HCT116 (cell line): Measurements from ENCODE around the gene GRHL3. TPM values are rescaled to one million over a fixed set of nuclear protein-coding genes. Genes with fewer than 3 reads are reported as not detected.

Source experiments
- ATAC-seq: fragments of 200-7000 bp; cut with Tn5 transposase; 2 replicates; pipeline ENCODE4 v1.9.1; 2020; ENCODE audit warnings: mild to moderate bottlenecking, moderate library complexity
- BruUV-seq: library from RNA; stranded (reverse); fragments of 400-500 nt; replicated peaks from 2 replicates; lab custom pipeline; 2021; lab: Mats Ljungman, UMichigan
- CTCF ChIA-PET: fragments of 300-600 bp; sonication (Branson Sonifier 250); formaldehyde crosslinking; loops from one replicate; lab custom pipeline; 2021; ENCODE audit warnings: antibody characterized with exemption; lab: Charles Lee
- POLR2A ChIA-PET: fragments of 300-600, 350-600 bp; sonication (Branson Sonifier 250); formaldehyde crosslinking; loops from one replicate; lab custom pipeline; 2021; ENCODE audit warnings: antibody characterized with exemption; lab: Charles Lee
- RAD21 ChIA-PET, 2 experiments: fragments of 300-600 bp; sonication (Branson Sonifier 250); formaldehyde crosslinking; loops; one replicate each; lab custom pipeline; 2023; ENCODE audit warnings: low total read pairs in 2 of 2; ENCODE audit not compliant: uncharacterized antibody in 2 of 2, unreplicated experiment in 2 of 2, low non-redundant PET in 1 of 2; lab: Charles Lee
- DNase-seq: peaks from one replicate; pipeline ENCODE4 v3.0.0-alpha.2; 2010; ENCODE audit warnings: low read depth, low spot score
- H2AFZ ChIP-seq: fragments of 200-600 bp; shearing (Covaris generic), sonication (generic); 2 replicates; pipeline ENCODE4 v1.6.1; 2017; ENCODE audit warnings: low read depth, mixed run types, mixed read lengths, antibody characterized with exemption, low read length; ENCODE audit not compliant: poor library complexity, severe bottlenecking
- H3K27ac ChIP-seq: 2 replicates; pipeline ENCODE4 v1.5.1; 2012; ENCODE audit warnings: low read depth, low read length
- H3K27me3 ChIP-seq: fragments of 200-600 bp; sonication (generic); 2 replicates; pipeline ENCODE4 v1.6.1; 2016; ENCODE audit warnings: mixed run types, low read length, mixed read lengths; ENCODE audit not compliant: insufficient read depth
- H3K36me3 ChIP-seq, 2 experiments: fragments of 200-500 bp in 1 of 2; fragments of 200-600 bp in 1 of 2; sonication (Bioruptor generic) in 1 of 2; sonication (generic) in 1 of 2; 2 replicates each; pipeline versions ENCODE4 v1.5.1 to v1.6.1; 2014 to 2016; ENCODE audit warnings: low read length in 2 of 2, inconsistent platforms in 1 of 2, mixed read lengths in 1 of 2, mixed run types in 1 of 2; ENCODE audit not compliant: insufficient read depth in 2 of 2, control insufficient read depth in 1 of 2
- H3K4me1 ChIP-seq, 2 experiments: fragments of 200-600 bp in 1 of 2; sonication (generic) in 1 of 2; 2 replicates each; pipeline versions ENCODE4 v1.5.1 to v1.6.1; 2012 to 2017; ENCODE audit warnings: low read length in 2 of 2, inconsistent platforms in 1 of 2, mild to moderate bottlenecking in 1 of 2, mixed read lengths in 1 of 2, mixed run types in 1 of 2, moderate library complexity in 1 of 2; ENCODE audit not compliant: insufficient read depth in 2 of 2, control insufficient read depth in 1 of 2
- H3K4me2 ChIP-seq: fragments of 200-600 bp; sonication (generic); 2 replicates; pipeline ENCODE4 v1.6.1; 2017; ENCODE audit warnings: mixed run types, low read length, mixed read lengths
- H3K4me3 ChIP-seq, 2 experiments: fragments of 200-600 bp in 1 of 2; sonication (generic) in 1 of 2; replicated peaks in 1 of 2; 2 replicates each; pipeline ENCODE4 v1.5.1; 2011 to 2016; ENCODE audit warnings: low read length in 2 of 2, control low read depth in 1 of 2, low read depth in 1 of 2, mild to moderate bottlenecking in 1 of 2, mixed read lengths in 1 of 2, mixed run types in 1 of 2
- H3K79me2 ChIP-seq: fragments of 200-600 bp; sonication (generic); 2 replicates; pipeline ENCODE4 v1.6.1; 2017; ENCODE audit warnings: mild to moderate bottlenecking, mixed run types, low read length, moderate library complexity, mixed read lengths; ENCODE audit not compliant: insufficient read depth
- H3K9ac ChIP-seq: fragments of 200-600 bp; sonication (generic); 2 replicates; pipeline ENCODE4 v1.6.1; 2016; ENCODE audit warnings: low read length, mixed read lengths
- H3K9me2 ChIP-seq: fragments of 200-600 bp; sonication (generic), shearing (Covaris generic); 2 replicates; pipeline ENCODE4 v1.6.1; 2017; ENCODE audit warnings: mixed run types, mild to moderate bottlenecking, moderate library complexity; ENCODE audit not compliant: insufficient read depth
- H3K9me3 ChIP-seq, 2 experiments: fragments of 200-500 bp in 1 of 2; fragments of 200-600 bp in 1 of 2; sonication (Bioruptor generic) in 1 of 2; sonication (generic) in 1 of 2; 2 replicates each; pipeline ENCODE4 v1.6.1; 2014 to 2017; ENCODE audit warnings: low read length in 2 of 2, mixed read lengths in 2 of 2, inconsistent platforms in 1 of 2, low read depth in 1 of 2, mild to moderate bottlenecking in 1 of 2, mixed run types in 1 of 2, moderate library complexity in 1 of 2; ENCODE audit not compliant: control insufficient read depth in 1 of 2, insufficient read depth in 1 of 2
- H4K20me1 ChIP-seq: fragments of 200-600 bp; sonication (generic), shearing (Covaris generic); 2 replicates; pipeline ENCODE4 v1.6.1; 2017; ENCODE audit warnings: mixed run types, mild to moderate bottlenecking, moderate library complexity; ENCODE audit not compliant: insufficient read depth
- CBX3 ChIP-seq: IDR thresholded peaks from 2 replicates; pipeline ENCODE4 v1.6.1; 2012; ENCODE audit warnings: low read depth
- CEBPB ChIP-seq: IDR thresholded peaks from 2 replicates; pipeline ENCODE4 v1.6.1; 2012; ENCODE audit warnings: low read depth
- ELF1 ChIP-seq: IDR thresholded peaks from 2 replicates; pipeline ENCODE4 v1.6.1; 2012; ENCODE audit warnings: low read depth, borderline replicate concordance
- EZH2phosphoT487 ChIP-seq: fragments of 200-600 bp; IDR thresholded peaks from 2 replicates; pipeline ENCODE4 v1.6.1; 2018; ENCODE audit warnings: antibody characterized with exemption, borderline replicate concordance
- FOSL1 ChIP-seq: IDR thresholded peaks from 2 replicates; pipeline ENCODE4 v1.6.1; 2012; ENCODE audit warnings: low read depth
- JUND ChIP-seq: IDR thresholded peaks from 2 replicates; pipeline ENCODE4 v1.6.1; 2012
- MAX ChIP-seq: IDR thresholded peaks from 2 replicates; pipeline ENCODE4 v1.6.1; 2012
- POLR2A ChIP-seq: IDR thresholded peaks from 2 replicates; pipeline ENCODE4 v1.7.0; 2011; ENCODE audit warnings: borderline replicate concordance; ENCODE audit not compliant: insufficient read depth, insufficient read length; ENCODE audit errors: extremely low read depth
- RAD21 ChIP-seq: IDR thresholded peaks from 2 replicates; pipeline ENCODE4 v1.6.1; 2012; ENCODE audit warnings: low read depth, mild to moderate bottlenecking
- REST ChIP-seq: IDR thresholded peaks from 2 replicates; pipeline ENCODE4 v1.6.1; 2012; ENCODE audit warnings: low read depth
- SP1 ChIP-seq: IDR thresholded peaks from 2 replicates; pipeline ENCODE4 v1.6.1; 2012; ENCODE audit warnings: low read depth
- TCF7L2 ChIP-seq: IDR thresholded peaks from 2 replicates; pipeline ENCODE4 v1.7.0; 2011; ENCODE audit warnings: borderline replicate concordance, inconsistent platforms; ENCODE audit not compliant: insufficient read depth, insufficient read length; ENCODE audit errors: extremely low read depth
- ZBTB33 ChIP-seq: IDR thresholded peaks from 2 replicates; pipeline ENCODE4 v1.6.1; 2011; ENCODE audit warnings: mild to moderate bottlenecking, low read length, moderate library complexity; ENCODE audit not compliant: insufficient replicate concordance; ENCODE audit errors: extremely low read depth
- ZFX ChIP-seq: fragments of 450-650 bp; IDR thresholded peaks from 2 replicates; pipeline ENCODE4 v1.6.1; 2017
- ZNF274 ChIP-seq: fragments of 200-500 bp; sonication (Bioruptor generic); IDR thresholded peaks from 2 replicates; pipeline ENCODE4 v1.6.1; 2014; ENCODE audit warnings: mild to moderate bottlenecking, low read depth, low read length, inconsistent platforms
- intact Hi-C: fragments of 100-400 bp; cut with micrococcal nuclease; formaldehyde crosslinking; loops from 2 replicates; pipeline ENCODE4 v1.10.0; 2022
- total RNA-seq: library from RNA; stranded (reverse); gene quantifications from one replicate; pipeline ENCODE4 v1.2.1, GENCODE V29; 2021; ENCODE audit not compliant: unreplicated experiment
- TF ChIP-seq, protein P1 (sequence below): IDR thresholded peaks from 2 replicates; pipeline ENCODE4 v1.6.1; 2012

Gene GRHL3
- total RNA-seq, 1 experiment from 2014 or later, result 1.0 TPM

GRCh38 chr1:24382165-24382577 lies 63.0 kb downstream of the GRHL3 start (continued):
- TF ChIP-seq, protein P1, sequence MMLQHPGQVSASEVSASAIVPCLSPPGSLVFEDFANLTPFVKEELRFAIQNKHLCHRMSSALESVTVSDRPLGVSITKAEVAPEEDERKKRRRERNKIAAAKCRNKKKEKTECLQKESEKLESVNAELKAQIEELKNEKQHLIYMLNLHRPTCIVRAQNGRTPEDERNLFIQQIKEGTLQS, result no peak
- TF ChIP-seq EZH2phosphoT487, result no peak
- TF ChIP-seq RAD21, result no peak
- TF ChIP-seq ZBTB33, result no peak
- no peak for TF ChIP-seq ZFX
- no peak for TF ChIP-seq CBX3
- no peak for TF ChIP-seq POLR2A
- TF ChIP-seq CEBPB, result no peak
- TF ChIP-seq SP1, result no peak

DNA sequence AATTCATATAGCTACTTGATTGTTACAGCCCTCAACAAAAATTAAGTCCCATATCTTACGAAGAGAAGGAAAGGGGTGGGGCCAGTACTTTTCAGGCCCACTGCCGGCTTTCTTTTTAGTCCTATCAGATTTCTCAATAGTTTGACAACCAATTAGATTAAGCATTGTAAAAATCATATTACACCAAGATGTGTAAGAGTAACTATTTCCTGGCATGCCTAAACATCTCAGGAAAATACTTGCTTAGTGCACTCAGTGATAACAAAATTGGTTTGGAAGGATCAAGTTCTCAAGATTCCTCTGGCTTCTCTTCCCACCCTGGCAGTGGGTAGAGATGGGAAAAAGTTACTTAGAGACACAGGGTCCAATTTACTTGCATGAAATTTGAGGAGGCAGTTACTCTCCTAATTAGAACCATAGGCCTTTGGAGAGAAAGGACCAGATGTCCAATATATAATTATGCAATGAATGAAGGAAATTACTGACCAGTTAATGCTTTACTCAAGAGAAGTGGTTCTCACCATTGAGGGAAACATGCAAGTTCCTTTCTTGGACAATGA lies 64.3 kb downstream of the GRHL3 start:
- no peak for DNase-seq
- TF ChIP-seq POLR2A (no peak), TCF7L2 (no peak), CEBPB (no peak), MAX (no peak), FOSL1 (no peak), REST (no peak), ZBTB33 (no peak), RAD21 (no peak), ZNF274 (no peak), ELF1 (no peak), JUND (no peak), ZFX (no peak)
- TF ChIP-seq, protein P1, result no peak

More for the DNA sequence above, 64.3 kb downstream of the GRHL3 start:
- peaks cover 0 to 5% of the 10 kb centered on the region in 2 experiments; a peak in 1 of 4 replicates for H3K36me3 ChIP-seq
- ChIA-PET CTCF (interaction anchor here (1.3 to 3.3 kb wide), 2 partner anchors 182 to 233 kb away, joined by 6 to 22 read pairs; no protein-coding TSS in a partner anchor), RAD21 (no interaction called here), POLR2A (no interaction called here)
- no peak for ATAC-seq
- H3K9me3 ChIP-seq, result no peaks in the 10 kb centered on the region
- H4K20me1 ChIP-seq, result no peaks in the 10 kb centered on the region
- H3K27me3 ChIP-seq, result no peaks in the 10 kb centered on the region
- peaks cover 0 to 17% of the 10 kb centered on the region in 2 experiments; a peak in 2 of 4 replicates for H3K4me1 ChIP-seq
- no peak overlapping the region for H2AFZ ChIP-seq
- H3K27ac ChIP-seq, result no peak overlapping the region
- no peak overlapping the region for H3K9ac ChIP-seq
- no peak overlapping the region for H3K4me2 ChIP-seq
- intact Hi-C loops, result no loop called here
- H3K9me2 ChIP-seq, result no peaks in the 10 kb centered on the region
- no peak overlapping the region for H3K4me3 ChIP-seq
- no TSS peak for BruUV-seq
- no peaks in the 10 kb centered on the region for H3K79me2 ChIP-seq
